ENCODE results near the gene FAM90A1.
"Not testable (repeated sequence)": the region's sequence is repeated elsewhere in the genome, so short reads cannot be mapped to it uniquely, and the experiment has no call there.

DNA sequence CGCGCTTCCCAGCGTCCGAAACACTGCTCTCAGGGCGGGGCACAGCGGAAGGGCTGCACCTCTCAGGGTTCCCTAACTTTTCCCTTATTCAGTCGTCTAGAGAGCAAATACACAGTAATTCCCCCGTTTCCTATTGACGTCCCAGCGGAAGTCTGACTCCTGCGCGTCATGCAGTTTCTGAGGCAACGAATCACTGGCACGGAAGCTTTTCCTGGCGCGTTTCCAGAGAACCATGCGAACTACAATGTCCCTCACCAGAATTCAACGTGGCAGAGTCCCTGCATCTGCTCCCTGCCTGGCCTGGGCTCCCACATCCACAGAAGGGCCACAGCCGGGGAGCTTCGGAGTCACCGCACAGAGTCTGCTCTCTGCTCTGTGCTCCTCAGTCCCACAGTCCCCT, 6.0 kb downstream of the FAM90A1 start:
- TF ChIP-seq, protein P1, sequence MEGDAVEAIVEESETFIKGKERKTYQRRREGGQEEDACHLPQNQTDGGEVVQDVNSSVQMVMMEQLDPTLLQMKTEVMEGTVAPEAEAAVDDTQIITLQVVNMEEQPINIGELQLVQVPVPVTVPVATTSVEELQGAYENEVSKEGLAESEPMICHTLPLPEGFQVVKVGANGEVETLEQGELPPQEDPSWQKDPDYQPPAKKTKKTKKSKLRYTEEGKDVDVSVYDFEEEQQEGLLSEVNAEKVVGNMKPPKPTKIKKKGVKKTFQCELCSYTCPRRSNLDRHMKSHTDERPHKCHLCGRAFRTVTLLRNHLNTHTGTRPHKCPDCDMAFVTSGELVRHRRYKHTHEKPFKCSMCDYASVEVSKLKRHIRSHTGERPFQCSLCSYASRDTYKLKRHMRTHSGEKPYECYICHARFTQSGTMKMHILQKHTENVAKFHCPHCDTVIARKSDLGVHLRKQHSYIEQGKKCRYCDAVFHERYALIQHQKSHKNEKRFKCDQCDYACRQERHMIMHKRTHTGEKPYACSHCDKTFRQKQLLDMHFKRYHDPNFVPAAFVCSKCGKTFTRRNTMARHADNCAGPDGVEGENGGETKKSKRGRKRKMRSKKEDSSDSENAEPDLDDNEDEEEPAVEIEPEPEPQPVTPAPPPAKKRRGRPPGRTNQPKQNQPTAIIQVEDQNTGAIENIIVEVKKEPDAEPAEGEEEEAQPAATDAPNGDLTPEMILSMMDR (conservative IDR thresholded peaks at IDR 0.05 in 1 of 2, IDR thresholded peaks at IDR 0.05 in 1 of 2; ENCODE audit: low read depth in 1 of 2, low read length in 2 of 2): not testable (repeated sequence)
- not testable (repeated sequence) for TF ChIP-seq EZH2 (IDR thresholded peaks at IDR 0.05; ENCODE audit: low read length, missing control alignments)
